ENCODE measurements around the gene KCNK1.
A peak's percentile ranks its signal among the peaks of the same experiment; 100 is the strongest.

Gene KCNK1

GRCh38 chr1:233572896-233573295 is 41.0 kb upstream of the KCNK1 start:
- no peak for DNase-seq
- no peaks in the 10 kb centered on the region for H4K20me1 ChIP-seq (ENCODE audit: insufficient read depth, low read length)
- no peaks in the 10 kb centered on the region for H3K27me3 ChIP-seq (replicated peaks; ENCODE audit: insufficient read depth, low read length)
- H2AFZ ChIP-seq (ENCODE audit: low read length) = no peak overlapping the region
- TF ChIP-seq CTCF (IDR thresholded peaks at IDR 0.05; ENCODE audit: low read length) (no peak), EZH2phosphoT487 (IDR thresholded peaks at IDR 0.05; ENCODE audit: low read length) (no peak), EZH2 (optimal IDR thresholded peaks at IDR 0.05; ENCODE audit: low read depth, low read length) (no peak)
- H3K4me1 ChIP-seq (ENCODE audit: low read length) = no peaks in the 10 kb centered on the region
- no peak overlapping the region for H3K27ac ChIP-seq (ENCODE audit: low read length)
- H3K4me3 ChIP-seq (ENCODE audit: low read length) = no peak overlapping the region
- no peaks in the 10 kb centered on the region for H3K9me2 ChIP-seq (replicated peaks; ENCODE audit: insufficient read depth, low read length)
- H3K36me3 ChIP-seq (replicated peaks; ENCODE audit: insufficient read depth, low read length) = no peaks in the 10 kb centered on the region
- H3K4me2 ChIP-seq (ENCODE audit: low read depth, low read length) = no peak overlapping the region
- no peak overlapping the region for H3K9ac ChIP-seq (ENCODE audit: low read length)
- H3K9me3 ChIP-seq (replicated peaks; ENCODE audit: insufficient read depth, low read length) = no peaks in the 10 kb centered on the region
- no peaks in the 10 kb centered on the region for H3K79me2 ChIP-seq (ENCODE audit: low read length)
- no peaks in the 10 kb centered on the region for H3F3A ChIP-seq (ENCODE audit: insufficient read depth, low read length)

- Histone ChIP-seq H3K36me3 (replicated peaks; ENCODE audit: insufficient read depth, low read length) (no peaks in the 10 kb centered on the region), H2AFZ (ENCODE audit: low read length) (0 out of 2 replicates have a peak overlapping the region, but pooled peaks have one; percentile 3)
These were observed 38.5 kb upstream of the KCNK1 start for GRCh38 chr1:233575450-233575849.

GRCh38 chr1:233582439-233582838 is 31.5 kb upstream of the KCNK1 start:
- H2AFZ ChIP-seq (ENCODE audit: low read length) = no peak overlapping the region
- no peak overlapping the region for H3K9ac ChIP-seq (ENCODE audit: low read length)
- no peak overlapping the region for H3K4me3 ChIP-seq (ENCODE audit: low read length)
- no peaks in the 10 kb centered on the region for H3K27me3 ChIP-seq (replicated peaks; ENCODE audit: insufficient read depth, low read length)
- H4K20me1 ChIP-seq (ENCODE audit: insufficient read depth, low read length) = no peaks in the 10 kb centered on the region
- H3K27ac ChIP-seq (ENCODE audit: low read length) = no peak overlapping the region
- H3K4me1 ChIP-seq (ENCODE audit: low read length) = no peaks in the 10 kb centered on the region
- no peaks in the 10 kb centered on the region for H3K9me3 ChIP-seq (replicated peaks; ENCODE audit: insufficient read depth, low read length)
- H3K36me3 ChIP-seq (replicated peaks; ENCODE audit: insufficient read depth, low read length) = no peaks in the 10 kb centered on the region
- no peaks in the 10 kb centered on the region for H3F3A ChIP-seq (ENCODE audit: insufficient read depth, low read length)
- H3K9me2 ChIP-seq (replicated peaks; ENCODE audit: insufficient read depth, low read length) = no peaks in the 10 kb centered on the region
- no peak overlapping the region for H3K4me2 ChIP-seq (ENCODE audit: low read depth, low read length)
- no peak for TF ChIP-seq EZH2 (optimal IDR thresholded peaks at IDR 0.05; ENCODE audit: low read depth, low read length)
- TF ChIP-seq CTCF (IDR thresholded peaks at IDR 0.05; ENCODE audit: low read length) = no peak
- no peak for TF ChIP-seq EZH2phosphoT487 (IDR thresholded peaks at IDR 0.05; ENCODE audit: low read length)
- H3K79me2 ChIP-seq (ENCODE audit: low read length) = no peaks in the 10 kb centered on the region
- DNase-seq = no peak

More at GRCh38 chr1:233575450-233575849, 38.5 kb upstream of the KCNK1 start:
- Histone ChIP-seq H4K20me1 (ENCODE audit: insufficient read depth, low read length) (no peaks in the 10 kb centered on the region), H3K27me3 (replicated peaks; ENCODE audit: insufficient read depth, low read length) (no peaks in the 10 kb centered on the region), H3F3A (ENCODE audit: insufficient read depth, low read length) (no peaks in the 10 kb centered on the region), H3K4me2 (ENCODE audit: low read depth, low read length) (no peak overlapping the region), H3K79me2 (ENCODE audit: low read length) (no peaks in the 10 kb centered on the region), H3K9ac (ENCODE audit: low read length) (no peak overlapping the region), H3K9me2 (replicated peaks; ENCODE audit: insufficient read depth, low read length) (no peaks in the 10 kb centered on the region), H3K4me1 (ENCODE audit: low read length) (no peaks in the 10 kb centered on the region), H3K4me3 (ENCODE audit: low read length) (no peak overlapping the region), H3K9me3 (replicated peaks; ENCODE audit: insufficient read depth, low read length) (no peaks in the 10 kb centered on the region), H3K27ac (ENCODE audit: low read length) (no peak overlapping the region)
- no peak for DNase-seq
- no peak for TF ChIP-seq EZH2 (optimal IDR thresholded peaks at IDR 0.05; ENCODE audit: low read depth, low read length)
- TF ChIP-seq CTCF (IDR thresholded peaks at IDR 0.05; ENCODE audit: low read length) = no peak
- TF ChIP-seq EZH2phosphoT487 (IDR thresholded peaks at IDR 0.05; ENCODE audit: low read length) = no peak

Data from MM.1S (cell line).